Lower leg skin (tissue), 3 donors: ENCODE results near the gene PDCD1.

Source experiments
- CTCF ChIP-seq, 3 donors: fragments of 450-650 bp; IDR thresholded peaks; one replicate each; pipeline ENCODE4 v1.5.1; 2016; ENCODE audit warnings: antibody characterized with exemption in 3 of 3, mild to moderate bottlenecking in 3 of 3, moderate library complexity in 2 of 3
- POLR2A ChIP-seq, 2 donors: fragments of 450-650 bp; IDR thresholded peaks; one replicate each; pipeline ENCODE4 v1.6.1; 2016 to 2017; ENCODE audit warnings: antibody characterized with exemption in 2 of 2, mild to moderate bottlenecking in 1 of 2, moderate library complexity in 1 of 2

- TF ChIP-seq POLR2A (IDR thresholded peaks at IDR 0.05): no peak
- TF ChIP-seq CTCF (IDR thresholded peaks at IDR 0.05): no peak
Observed at GRCh38 chr2:241867776-241868420, 9.2 kb upstream of the PDCD1 start.
